Measurements from ENCODE around the gene FOSL1. TPM values are rescaled to one million over a fixed set of nuclear protein-coding genes. Genes with fewer than 3 reads are reported as not detected.
A peak's percentile ranks its signal among the peaks of the same experiment; 100 is the strongest.

FOSL1 gene
- total RNA-seq, 1 experiment from 2014 or later: 8.9 TPM

GRCh38 chr11:65887723-65888162 is 12.4 kb downstream of the FOSL1 start:
- in situ Hi-C loops (cut with HindIII; ENCODE audit: low pct_unique_long_range_greater_than_20kb, low sequenced_read_pairs): no loop called here
- DNase-seq (ENCODE audit: low read depth, low spot score): no peak

DNA sequence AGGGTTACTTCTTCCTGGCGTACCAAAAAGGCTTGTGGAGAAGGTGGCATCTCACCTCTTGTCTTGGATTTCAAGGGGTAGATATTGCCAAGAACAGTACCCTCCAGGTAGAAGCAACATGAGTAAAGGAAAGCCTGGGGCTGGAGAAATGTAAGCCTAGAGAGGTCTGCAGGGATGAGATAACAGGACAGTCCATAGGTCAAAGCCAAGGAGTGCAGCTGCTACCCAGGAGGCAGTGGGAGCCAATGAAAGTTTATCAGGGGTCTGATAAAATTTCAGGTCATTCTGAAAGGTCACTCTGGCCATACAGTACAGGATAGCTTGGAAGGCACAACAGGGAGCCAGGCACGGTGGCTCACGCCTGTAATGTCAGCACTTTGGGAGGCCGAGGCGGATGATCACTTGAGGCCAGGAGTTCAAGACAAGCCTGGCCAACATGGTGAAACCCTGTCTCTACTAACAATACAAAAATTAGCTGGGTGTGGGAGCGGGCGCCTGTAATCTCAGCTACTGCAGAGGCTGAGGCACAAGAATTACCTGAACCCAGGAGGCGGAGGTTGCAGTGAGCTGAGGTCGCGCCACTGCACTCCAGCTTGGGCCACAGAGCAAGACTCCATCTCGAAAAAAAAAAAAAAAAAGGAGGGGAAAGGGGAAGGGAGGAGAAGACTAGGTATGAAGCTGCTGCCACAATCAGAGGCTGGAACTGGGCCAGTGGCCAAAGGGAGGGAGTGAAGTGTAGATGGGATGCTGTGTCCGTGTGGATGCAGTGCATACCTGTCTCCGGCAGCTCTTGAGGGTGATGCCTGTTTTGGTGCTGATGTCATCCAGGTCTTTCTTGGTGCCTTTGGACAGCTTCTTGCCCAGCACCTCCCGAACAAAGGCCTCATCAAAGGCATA is 13.1 kb downstream of the FOSL1 start:
- in situ Hi-C loops (cut with HindIII; ENCODE audit: low pct_unique_long_range_greater_than_20kb, low sequenced_read_pairs): no loop called here
- DNase-seq (ENCODE audit: low read depth, low spot score): no peak

DNA sequence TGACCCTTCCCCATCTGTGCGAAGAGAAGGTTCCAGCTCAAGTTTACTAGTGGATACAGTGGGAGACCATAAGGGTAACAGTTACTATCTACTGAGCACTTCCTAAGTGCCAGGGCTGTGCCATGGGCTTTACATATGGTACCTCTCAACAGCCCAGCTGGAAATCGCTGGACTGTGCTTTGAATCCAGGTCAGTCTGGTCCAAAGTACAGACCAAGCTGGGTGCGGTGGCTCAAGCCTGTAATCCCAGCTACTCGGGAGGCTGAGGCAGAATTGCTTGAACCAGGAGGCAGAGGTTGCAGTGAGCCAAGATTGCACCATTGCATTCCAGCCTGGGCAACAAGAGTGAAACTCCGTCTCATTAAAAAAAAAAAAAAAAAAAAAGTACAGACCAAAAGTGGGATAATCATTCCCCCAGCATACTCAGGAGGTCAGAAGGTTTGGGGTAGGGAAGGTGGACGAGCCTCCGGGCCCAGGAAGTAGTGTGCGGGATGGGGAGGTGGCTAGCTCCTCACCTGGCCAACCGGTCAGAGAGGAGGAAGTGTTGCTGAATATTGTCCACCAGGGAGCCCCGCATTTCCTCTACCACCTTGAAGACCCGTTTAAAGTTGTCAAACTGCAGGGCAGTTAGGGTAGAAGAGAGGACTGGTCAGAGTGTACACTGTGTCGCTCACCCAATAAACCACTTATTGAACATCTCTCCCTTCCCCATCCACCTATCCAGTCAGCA is 14.2 kb downstream of the FOSL1 start:
- no peak for DNase-seq (ENCODE audit: low read depth, low spot score)
- in situ Hi-C loops (cut with HindIII; ENCODE audit: low pct_unique_long_range_greater_than_20kb, low sequenced_read_pairs): no loop called here

- in situ Hi-C loops (cut with HindIII; ENCODE audit: low pct_unique_long_range_greater_than_20kb, low sequenced_read_pairs): no loop called here
Measured at GRCh38 chr11:65885231-65885630, 15.0 kb downstream of the FOSL1 start.

GRCh38 chr11:65884716-65885092 is 15.5 kb downstream of the FOSL1 start:
- DNase-seq (ENCODE audit: low read depth, low spot score): peak; percentile 74
- in situ Hi-C loops (cut with HindIII; ENCODE audit: low pct_unique_long_range_greater_than_20kb, low sequenced_read_pairs): no loop called here

More at GRCh38 chr11:65885231-65885630, 15.0 kb downstream of the FOSL1 start:
- no peak for DNase-seq (ENCODE audit: low read depth, low spot score)

DNA sequence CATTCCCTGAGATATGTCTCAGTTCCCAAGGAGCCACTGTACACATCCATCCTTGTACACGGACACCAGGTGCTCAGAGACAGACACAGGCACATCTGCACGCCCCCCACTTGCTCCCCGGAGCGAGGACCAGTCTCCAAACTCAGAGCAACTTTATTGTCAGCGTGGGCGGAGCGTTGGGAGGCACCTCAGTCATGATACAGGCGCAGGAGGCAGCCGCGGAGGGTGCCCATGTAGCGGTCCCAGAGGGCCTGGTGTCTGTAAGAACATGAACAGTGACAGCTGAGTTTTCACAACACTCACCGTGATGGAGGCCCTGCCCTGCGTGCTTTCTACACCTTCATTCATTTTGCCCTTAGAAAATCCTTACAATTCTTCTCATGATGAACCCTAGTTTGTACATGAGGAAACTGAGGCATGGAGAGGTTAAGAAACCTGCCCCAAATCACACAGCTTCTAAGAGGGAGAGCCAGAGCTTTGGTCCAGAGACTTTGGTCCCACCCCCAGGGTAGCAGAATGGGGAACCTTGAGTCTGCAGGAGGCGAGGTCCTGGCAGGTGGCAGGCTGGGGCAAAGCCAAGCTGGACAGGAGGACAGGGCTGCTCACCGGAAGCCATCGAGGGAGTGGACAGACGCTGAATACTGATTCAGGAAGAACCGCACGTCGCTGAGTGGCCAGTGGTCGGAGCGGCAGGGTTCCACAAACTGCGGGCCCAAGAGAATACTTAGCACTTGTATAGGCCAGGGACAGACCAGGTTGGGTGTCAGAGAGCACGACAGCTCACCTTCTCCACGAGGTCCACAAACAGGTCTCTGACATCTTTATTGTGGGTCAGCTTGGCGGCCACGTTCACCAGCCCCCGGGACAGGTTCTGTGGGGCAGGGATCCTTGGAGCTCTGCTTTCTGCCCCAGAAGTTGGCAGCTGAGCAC is 16.1 kb downstream of the FOSL1 start:
- no peak for DNase-seq (ENCODE audit: low read depth, low spot score)
- in situ Hi-C loops (cut with HindIII; ENCODE audit: low pct_unique_long_range_greater_than_20kb, low sequenced_read_pairs): no loop called here

DNA sequence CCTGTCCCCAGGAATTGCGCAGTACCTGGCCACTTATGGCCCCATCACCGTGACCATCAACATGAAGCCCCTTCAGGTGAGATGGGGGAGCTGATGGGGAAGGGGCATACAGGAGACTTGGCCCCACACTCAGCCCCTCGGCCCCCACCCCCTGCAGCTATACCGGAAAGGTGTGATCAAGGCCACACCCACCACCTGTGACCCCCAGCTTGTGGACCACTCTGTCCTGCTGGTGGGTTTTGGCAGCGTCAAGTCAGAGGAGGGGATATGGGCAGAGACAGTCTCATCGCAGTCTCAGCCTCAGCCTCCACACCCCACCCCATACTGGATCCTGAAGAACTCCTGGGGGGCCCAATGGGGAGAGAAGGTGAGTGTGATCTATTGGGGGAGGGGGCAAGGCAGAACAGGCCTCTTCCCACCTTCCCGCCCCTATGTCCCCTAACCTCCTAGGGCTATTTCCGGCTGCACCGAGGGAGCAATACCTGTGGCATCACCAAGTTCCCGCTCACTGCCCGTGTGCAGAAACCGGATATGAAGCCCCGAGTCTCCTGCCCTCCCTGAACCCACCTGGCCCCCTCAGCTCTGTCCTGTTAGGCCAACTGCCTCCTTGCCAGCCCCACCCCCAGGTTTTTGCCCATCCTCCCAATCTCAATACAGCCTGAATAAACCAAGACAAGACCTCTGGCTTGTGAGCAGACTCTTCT is 17.0 kb downstream of the FOSL1 start:
- no peak for DNase-seq (ENCODE audit: low read depth, low spot score)
- in situ Hi-C loops (cut with HindIII; ENCODE audit: low pct_unique_long_range_greater_than_20kb, low sequenced_read_pairs): no loop called here

DNA sequence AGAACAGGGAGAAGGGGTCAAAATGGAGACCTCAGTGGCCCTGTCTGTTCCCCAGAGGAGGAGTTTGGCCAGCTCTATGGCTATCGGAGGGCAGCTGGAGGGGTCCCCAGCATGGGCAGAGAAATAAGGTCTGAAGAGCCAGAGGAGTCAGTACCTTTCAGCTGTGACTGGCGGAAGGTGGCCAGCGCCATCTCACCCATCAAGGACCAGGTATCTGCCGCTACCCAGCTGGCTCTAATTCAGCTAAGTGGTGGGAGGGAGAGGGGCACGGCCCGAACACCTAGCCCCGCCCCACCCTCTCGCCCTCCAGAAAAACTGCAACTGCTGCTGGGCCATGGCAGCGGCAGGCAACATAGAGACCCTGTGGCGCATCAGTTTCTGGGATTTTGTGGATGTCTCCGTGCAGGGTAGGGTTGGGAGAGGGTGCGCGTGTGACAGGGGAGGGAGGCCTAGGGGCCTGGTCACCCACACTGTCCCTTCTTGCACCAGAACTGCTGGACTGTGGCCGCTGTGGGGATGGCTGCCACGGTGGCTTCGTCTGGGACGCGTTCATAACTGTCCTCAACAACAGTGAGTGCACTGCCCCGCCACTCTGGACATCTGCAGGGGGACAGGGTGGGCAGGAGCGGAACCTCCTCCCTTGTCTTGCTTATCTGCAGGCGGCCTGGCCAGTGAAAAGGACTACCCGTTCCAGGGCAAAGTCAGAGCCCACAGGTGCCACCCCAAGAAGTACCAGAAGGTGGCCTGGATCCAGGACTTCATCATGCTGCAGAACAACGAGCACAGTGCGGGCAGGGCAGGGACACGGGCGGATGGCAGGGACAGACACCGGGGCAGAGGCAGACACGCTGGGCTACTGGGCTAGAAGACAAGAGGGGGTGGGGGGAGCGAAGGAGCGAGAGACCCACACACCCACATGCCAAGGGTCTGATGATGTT is 17.8 kb downstream of the FOSL1 start:
- DNase-seq (ENCODE audit: low read depth, low spot score): no peak

DNA sequence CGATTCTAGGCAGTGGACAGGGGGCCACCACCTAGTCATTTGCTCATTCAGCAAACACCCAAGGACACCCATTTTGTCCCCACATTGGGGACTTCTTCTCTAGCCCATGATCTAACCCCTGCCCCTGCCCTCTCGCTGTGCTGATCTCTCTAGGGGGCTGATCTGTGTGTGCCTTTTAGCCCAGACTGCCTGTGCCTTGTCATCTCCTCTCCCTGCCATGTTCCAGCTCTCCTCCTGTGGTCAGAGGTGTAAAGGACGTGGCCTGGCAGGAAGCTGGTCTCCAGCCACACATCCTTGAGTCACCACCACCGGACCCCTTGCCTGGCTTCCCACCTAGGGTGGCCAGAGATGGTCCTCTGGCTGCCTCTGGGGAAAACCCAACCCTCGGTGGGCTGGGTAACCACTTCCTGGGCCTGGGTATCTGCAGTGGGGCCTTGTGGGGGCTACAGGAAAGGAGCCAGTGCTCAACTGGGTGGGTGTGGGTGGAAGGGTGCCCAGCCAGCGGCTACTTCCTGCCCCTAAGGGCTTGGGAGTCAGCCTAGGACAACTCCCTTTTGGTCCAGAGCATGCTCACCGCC is 19.3 kb downstream of the FOSL1 start:
- no peak for DNase-seq (ENCODE audit: low read depth, low spot score)
- in situ Hi-C loops (cut with HindIII; ENCODE audit: low pct_unique_long_range_greater_than_20kb, low sequenced_read_pairs): no loop called here

More for the DNA sequence above, 17.8 kb downstream of the FOSL1 start:
- in situ Hi-C loops (cut with HindIII; ENCODE audit: low pct_unique_long_range_greater_than_20kb, low sequenced_read_pairs): no loop called here

GRCh38 chr11:65880027-65880426 is 20.2 kb downstream of the FOSL1 start:
- in situ Hi-C loops (cut with HindIII; ENCODE audit: low pct_unique_long_range_greater_than_20kb, low sequenced_read_pairs): no loop called here
- no peak for DNase-seq (ENCODE audit: low read depth, low spot score)

DNA sequence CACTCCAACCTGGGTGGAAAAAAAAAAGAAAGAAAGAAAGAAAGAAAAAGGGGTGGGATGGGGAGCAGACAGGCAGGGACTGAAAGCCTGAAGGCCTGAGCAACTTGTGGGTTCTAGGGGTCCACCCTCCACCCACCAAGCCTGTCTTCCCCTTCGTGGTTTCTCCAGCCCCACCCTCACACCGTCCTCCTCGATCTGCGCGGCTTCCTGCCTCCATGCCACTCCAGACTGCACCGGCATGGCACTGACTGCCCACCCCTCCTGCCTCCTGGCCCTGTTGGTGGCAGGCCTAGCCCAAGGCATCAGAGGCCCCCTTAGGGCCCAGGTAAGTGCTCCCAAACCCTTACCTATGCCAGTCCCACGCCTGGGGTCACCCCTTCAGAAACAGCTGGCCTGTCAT is 20.6 kb downstream of the FOSL1 start, which contains the start of gene CTSW:
Gene CTSW (plus strand): TSS at position 221 of the 400 bp plus-strand sequence. CDS start 18 bp downstream, at position 239.
- in situ Hi-C loops (cut with HindIII; ENCODE audit: low pct_unique_long_range_greater_than_20kb, low sequenced_read_pairs): no loop called here
- no peak for DNase-seq (ENCODE audit: low read depth, low spot score)

DNA sequence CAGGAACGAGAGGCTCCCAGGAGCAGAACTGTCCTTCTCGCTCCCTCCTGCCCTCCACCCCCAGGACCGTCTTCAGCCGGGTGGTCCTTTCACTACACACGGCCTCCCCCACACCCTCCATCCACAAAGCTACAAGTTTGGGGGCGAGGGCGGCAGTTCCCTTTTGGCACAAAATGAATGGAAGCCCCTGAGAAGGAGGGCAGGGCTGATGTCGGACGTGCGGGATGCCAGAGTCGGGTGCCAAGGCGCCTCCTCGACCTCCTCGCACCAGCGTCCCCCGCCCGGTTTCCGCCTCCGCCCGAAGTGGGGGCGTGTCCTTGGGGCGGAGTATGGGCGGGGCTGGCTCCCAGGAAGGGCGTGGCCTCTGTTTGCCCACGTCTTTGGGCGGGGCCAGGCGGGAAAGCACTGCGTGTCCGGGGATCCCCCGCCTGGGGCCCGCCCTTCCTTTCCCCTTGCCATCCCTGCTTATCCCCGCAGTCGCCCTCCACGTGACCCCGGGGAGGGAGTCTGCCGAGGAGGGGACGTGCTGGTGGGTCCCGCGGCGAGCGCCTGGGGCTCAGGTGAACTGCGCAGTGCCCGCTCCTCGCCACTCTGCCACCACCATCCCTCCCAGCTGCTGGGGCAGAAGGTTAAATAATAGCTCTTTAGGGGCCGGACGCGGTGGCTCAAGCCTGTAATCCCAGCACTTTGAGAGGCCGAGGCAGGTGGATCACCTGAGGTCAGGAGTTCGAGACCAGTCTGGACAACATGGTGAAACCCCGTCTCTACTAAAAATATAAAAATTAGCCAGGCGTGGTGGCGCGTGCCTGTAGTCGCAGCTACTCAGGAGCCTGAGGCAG is 26.7 kb downstream of the FOSL1 start:
- DNase-seq (ENCODE audit: low read depth, low spot score): peak; percentile 83
- in situ Hi-C loops (cut with HindIII; ENCODE audit: low pct_unique_long_range_greater_than_20kb, low sequenced_read_pairs): no loop called here

- in situ Hi-C loops (cut with HindIII; ENCODE audit: low pct_unique_long_range_greater_than_20kb, low sequenced_read_pairs): no loop called here
- DNase-seq (ENCODE audit: low read depth, low spot score): no peak
Measured at GRCh38 chr11:65872586-65873317, 27.4 kb downstream of the FOSL1 start, which contains the start of gene EFEMP2. TSS of gene EFEMP2 (minus strand) at chr11:65872800. CDS start at chr11:65872354, 446 bp downstream.

DNA sequence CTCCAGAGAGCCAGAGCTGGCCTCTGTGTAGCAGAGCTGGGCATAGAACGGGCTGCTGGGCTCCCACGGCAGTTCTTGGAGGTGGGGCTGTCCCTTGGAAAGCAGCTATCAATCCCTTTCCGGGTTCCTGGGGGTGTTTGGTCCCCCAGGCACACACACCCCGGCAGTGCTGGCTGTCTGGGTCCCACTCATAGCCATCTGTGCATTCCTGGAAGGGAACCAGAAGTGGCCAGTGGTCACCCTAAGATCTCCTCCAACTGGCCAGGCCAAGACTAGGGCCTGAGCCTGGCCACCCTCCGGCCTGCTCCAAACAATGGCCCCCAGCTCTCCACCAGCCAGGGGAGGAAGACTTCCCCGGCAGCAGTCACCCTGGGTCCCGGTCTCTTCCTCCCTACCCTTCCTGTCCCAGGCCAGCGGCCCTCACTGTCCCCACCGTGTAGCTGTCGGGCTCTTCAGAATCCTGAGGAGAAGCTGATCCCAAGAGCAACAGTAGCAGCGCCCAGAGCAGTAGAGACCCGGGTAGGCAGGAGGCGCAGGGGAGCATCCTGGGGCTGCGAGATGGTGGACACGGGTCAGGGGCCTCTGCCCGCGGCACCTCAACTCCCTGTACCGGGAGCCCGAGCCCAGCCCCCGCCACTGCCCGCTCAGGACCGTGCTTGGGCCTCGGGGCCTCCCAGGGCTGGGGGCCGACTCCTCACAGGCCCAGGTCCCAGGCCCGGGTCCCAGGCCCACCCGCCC is 28.2 kb downstream of the FOSL1 start:
- in situ Hi-C loops (cut with HindIII; ENCODE audit: low pct_unique_long_range_greater_than_20kb, low sequenced_read_pairs): no loop called here
- DNase-seq (ENCODE audit: low read depth, low spot score): no peak
